K562 (cell line): ENCODE measurements around the gene BSDC1. TPM values are rescaled to one million over a fixed set of nuclear protein-coding genes. Genes with fewer than 3 reads are reported as not detected.
A peak's percentile ranks its signal among the peaks of the same experiment; 100 is the strongest.

Experiments used
- ATAC-seq: fragments of 200-7000 bp; cut with Tn5 transposase; 3 replicates; pipeline ENCODE4 v1.9.1; 2020; ENCODE audit warnings: moderate library complexity
- BruUV-seq: library from RNA; stranded (reverse); fragments of 400-500 nt; replicated peaks from 2 replicates; lab custom pipeline; 2021; lab: Mats Ljungman, UMichigan
- CTCF ChIA-PET: fragments of 300-600 bp; formaldehyde crosslinking; extraction: SDS; loops from one replicate; lab custom pipeline; 2021; ENCODE audit warnings: low intra/inter-chr PET ratio; lab: Yijun Ruan, JAX
- POLR2A ChIA-PET: fragments of 300-600, 350-650 bp; sonication (Branson Sonifier 250); formaldehyde crosslinking; extraction: SDS; loops from one replicate; lab custom pipeline; 2021; ENCODE audit warnings: antibody characterized with exemption, inconsistent platforms; lab: Yijun Ruan, JAX
- DNase-seq, 4 experiments: peaks; one replicate each; pipeline versions ENCODE4 v3.0.0 to v3.0.0-alpha.2; 2011 to 2018; ENCODE audit warnings: low spot score in 3 of 4, mixed read lengths in 3 of 4; ENCODE audit errors: extremely low read depth in 1 of 4
- FAIRE-seq: peaks from 2 replicates; lab custom pipeline; 2011; peaks lifted over from hg19 to GRCh38; lab: Jason Lieb, UNC
- H2AFZ ChIP-seq: 2 replicates; pipeline ENCODE4 v1.6.0; 2011; ENCODE audit warnings: low read depth, low read length, control low read depth, inconsistent platforms
- H3K27ac ChIP-seq: fragments of 200-600 bp; 3 replicates; pipeline ENCODE4 v1.8.0; 2011; ENCODE audit warnings: low read depth, mild to moderate bottlenecking, control low read depth, inconsistent platforms, low read length, moderate library complexity, mixed read lengths; ENCODE audit errors: extremely low read depth
- H3K27me3 ChIP-seq, 2 experiments: fragments of 300-600 bp in 1 of 2; 2 replicates in 1 of 2; 3 replicates in 1 of 2; pipeline versions ENCODE4 v1.6.0 to v1.8.0; 2011; ENCODE audit warnings: inconsistent platforms in 2 of 2, low read length in 2 of 2, mild to moderate bottlenecking in 1 of 2, mixed read lengths in 1 of 2, moderate library complexity in 1 of 2; ENCODE audit not compliant: control insufficient read depth in 2 of 2, insufficient read depth in 2 of 2
- H3K36me3 ChIP-seq: fragments of 300-600 bp; 3 replicates; pipeline ENCODE4 v1.8.0; 2011; ENCODE audit warnings: mild to moderate bottlenecking, low read length, inconsistent platforms; ENCODE audit not compliant: control insufficient read depth, insufficient read depth
- H3K4me1 ChIP-seq, 2 experiments: fragments of 200-600 bp in 1 of 2; replicated peaks in 1 of 2; 2 replicates in 1 of 2; 3 replicates in 1 of 2; pipeline versions ENCODE4 v1.5.1 to v1.8.0; 2011; ENCODE audit warnings: inconsistent platforms in 2 of 2, low read length in 2 of 2, mild to moderate bottlenecking in 1 of 2, mixed read lengths in 1 of 2, moderate library complexity in 1 of 2; ENCODE audit not compliant: control insufficient read depth in 2 of 2, insufficient read depth in 2 of 2
- H3K4me2 ChIP-seq: 2 replicates; pipeline ENCODE4 v1.6.1; 2011; ENCODE audit warnings: low read length, control low read depth, inconsistent platforms, mixed read lengths; ENCODE audit not compliant: insufficient read depth
- H3K4me3 ChIP-seq: fragments of 200-600 bp; sonication (generic), shearing (Covaris generic); 2 replicates; pipeline ENCODE4 v1.5.1; 2016; ENCODE audit warnings: control low read depth, inconsistent platforms
- H3K79me2 ChIP-seq: fragments of 200-600 bp; 3 replicates; pipeline ENCODE4 v1.8.0; 2011; ENCODE audit warnings: low read length, inconsistent platforms; ENCODE audit not compliant: control insufficient read depth, insufficient read depth
- H3K9ac ChIP-seq, 2 experiments: 2 replicates each; pipeline versions ENCODE4 v1.6.0 to v1.6.1; 2011; ENCODE audit warnings: low read depth in 2 of 2, low read length in 2 of 2, control low read depth in 1 of 2, inconsistent platforms in 1 of 2, mild to moderate bottlenecking in 1 of 2, mixed read lengths in 1 of 2; ENCODE audit not compliant: insufficient read depth in 1 of 2
- H3K9me1 ChIP-seq: one replicate; pipeline ENCODE4 v1.6.0; 2011; ENCODE audit warnings: inconsistent platforms, mild to moderate bottlenecking, low read length, moderate library complexity; ENCODE audit not compliant: control insufficient read depth, insufficient read depth
- H3K9me3 ChIP-seq: replicated peaks from 2 replicates; pipeline ENCODE4 v1.5.1; 2011; ENCODE audit warnings: low read depth, low read length, inconsistent platforms; ENCODE audit not compliant: control insufficient read depth, insufficient read depth
- H4K20me1 ChIP-seq: replicated peaks from 2 replicates; pipeline ENCODE4 v1.6.1; 2011; ENCODE audit warnings: low read length, inconsistent platforms, mixed read lengths; ENCODE audit not compliant: control insufficient read depth, insufficient read depth
- BRD4 ChIP-seq: fragments of 200-600 bp; sonication (generic); IDR thresholded peaks from 2 replicates; pipeline ENCODE4 v1.6.1; 2017; ENCODE audit warnings: inconsistent platforms
- BRD9 ChIP-seq: fragments of 450-650 bp; IDR thresholded peaks from 2 replicates; pipeline ENCODE4 v1.6.1; 2018; ENCODE audit warnings: low read depth; ENCODE audit not compliant: partially characterized antibody
- EGR1 ChIP-seq: fragments of 450-650 bp; conservative IDR thresholded peaks from 2 replicates; pipeline ENCODE4 v1.6.1; 2017; ENCODE audit warnings: mild to moderate bottlenecking
- KDM4B ChIP-seq, 2 experiments: fragments of 450-650 bp in 1 of 2; sonication (generic) in 1 of 2; IDR thresholded peaks; 2 replicates each; pipeline ENCODE4 v1.6.1; 2016 to 2017; ENCODE audit warnings: borderline replicate concordance in 2 of 2, antibody characterized with exemption in 1 of 2, low read depth in 1 of 2, mild to moderate bottlenecking in 1 of 2
- L3MBTL2 ChIP-seq: fragments of 450-650 bp; IDR thresholded peaks from 2 replicates; pipeline ENCODE4 v1.6.1; 2016; ENCODE audit warnings: mild to moderate bottlenecking, moderate library complexity
- NBN ChIP-seq: fragments of 450-650 bp; IDR thresholded peaks from 2 replicates; pipeline ENCODE4 v1.6.1; 2016; ENCODE audit warnings: low read depth, mild to moderate bottlenecking
- NFIX ChIP-seq: fragments of 250-450 bp; sonication (Bioruptor Pico); IDR thresholded peaks from 2 replicates; pipeline ENCODE4 v1.4.0; 2020; ENCODE audit warnings: low read depth, mild to moderate bottlenecking, moderate library complexity
- SMARCE1 ChIP-seq: fragments of 450-650 bp; IDR thresholded peaks from 2 replicates; pipeline ENCODE4 v1.7.1; 2016; ENCODE audit warnings: mild to moderate bottlenecking
- TCFL5 ChIP-seq: fragments of 250-450 bp; sonication (Bioruptor Pico); conservative IDR thresholded peaks from 2 replicates; pipeline ENCODE4 v1.6.1; 2021; ENCODE audit warnings: mild to moderate bottlenecking, moderate library complexity, matching md5 sums
- TGIF2 ChIP-seq: sonication (generic); formaldehyde crosslinking; IDR thresholded peaks from 2 replicates; pipeline ENCODE4 v1.8.1; 2022; ENCODE audit warnings: mild to moderate bottlenecking, missing genetic modification reagents, moderate library complexity
- ZC3H8 ChIP-seq: fragments of 450-650 bp; IDR thresholded peaks from 2 replicates; pipeline ENCODE4 v1.6.1; 2017
- ZNF184 ChIP-seq: sonication (generic); formaldehyde crosslinking; IDR thresholded peaks from 2 replicates; pipeline ENCODE4 v1.5.0; 2020; ENCODE audit warnings: missing genetic modification reagents
- ZNF695 ChIP-seq: fragments of 450-650 bp; formaldehyde crosslinking; IDR thresholded peaks from 2 replicates; pipeline ENCODE4 v1.4.0; 2020; ENCODE audit warnings: mild to moderate bottlenecking, moderate library complexity
- ZNF707 ChIP-seq: fragments of 250-450 bp; sonication (Bioruptor Pico); conservative IDR thresholded peaks from 2 replicates; pipeline ENCODE4 v1.8.0; 2022; ENCODE audit warnings: inconsistent platforms, mild to moderate bottlenecking, moderate library complexity
- WGBS: fragments of 100-300 bp; shearing (Covaris generic); methylation state at CpG from one replicate; pipeline ENCODE4 v1.1.6; 2016; ENCODE audit warnings: low coverage, mixed read lengths; ENCODE audit not compliant: insufficient coverage; ENCODE audit errors: missing lambda C conversion rate; 5-methylcytosine and 5-hydroxymethylcytosine counted together
- in situ Hi-C: fragments of 300-500 bp; cut with MboI; formaldehyde crosslinking; loops from 4 replicates; pipeline ENCODE4 v1.15.0; 2018; ENCODE audit warnings: inconsistent platforms, mixed read lengths
- intact Hi-C: fragments of 100-400 bp; cut with micrococcal nuclease; formaldehyde crosslinking; loops from 2 replicates; pipeline ENCODE4 v1.14.2; 2022
- polyA plus RNA-seq, 8 experiments: library from polyadenylated mRNA; depleted of rRNA in 4 of 8; stranded (reverse) in 5 of 8; unstranded in 3 of 8; fragments of >200 nt; fragmentation: Nextera tagmentation in 2 of 8; fragmentation: Illumina TruSeq in 1 of 8; extraction: Ambion mirVana in 2 of 8; extraction: Trizol in 1 of 8; gene quantifications; 2 replicates each; pipeline versions ENCODE4 v1.2.1 to v1.2.3, GENCODE V29; 2011 to 2014; ENCODE audit warnings: inconsistent platforms in 1 of 8, missing spikeins in 1 of 8
- total RNA-seq, 7 experiments: library from RNA; depleted of rRNA in 6 of 7; stranded (reverse); fragments of >200 nt in 6 of 7; fragmentation: Illumina TruSeq in 2 of 7; extraction: Trizol in 2 of 7; gene quantifications; 2 replicates each; pipeline versions ENCODE4 v1.2.1 to v1.2.3, GENCODE V29; 2011 to 2021; ENCODE audit warnings: low replicate concordance in 1 of 7
- TF ChIP-seq, protein P1 (sequence below), 3 experiments: fragments of 200-800 bp in 1 of 3; fragments of 250-450 bp in 1 of 3; fragments of 450-650 bp in 1 of 3; sonication (Bioruptor Pico) in 1 of 3; sonication (Bioruptor generic) in 1 of 3; formaldehyde crosslinking in 1 of 3; IDR thresholded peaks; 2 replicates each; pipeline versions ENCODE4 v1.6.1 to v1.8.0; 2016 to 2022; ENCODE audit warnings: mild to moderate bottlenecking in 2 of 3, missing genetic modification characterization in 2 of 3, missing compliant biosample characterization in 1 of 3, moderate library complexity in 1 of 3
- TF ChIP-seq, protein P2 (sequence below): fragments of 450-650 bp; conservative IDR thresholded peaks from 2 replicates; pipeline ENCODE4 v1.6.1; 2016; ENCODE audit warnings: missing genetic modification characterization, low read depth, mild to moderate bottlenecking, missing compliant biosample characterization, moderate library complexity

BSDC1 gene
- total and polyA plus RNA-seq, 9 of the 15 experiments (the other 6 are each of a cell fraction or from before 2014, with no cell fraction given) = 10.2 to 96.8 (median 73.1) TPM

DNA sequence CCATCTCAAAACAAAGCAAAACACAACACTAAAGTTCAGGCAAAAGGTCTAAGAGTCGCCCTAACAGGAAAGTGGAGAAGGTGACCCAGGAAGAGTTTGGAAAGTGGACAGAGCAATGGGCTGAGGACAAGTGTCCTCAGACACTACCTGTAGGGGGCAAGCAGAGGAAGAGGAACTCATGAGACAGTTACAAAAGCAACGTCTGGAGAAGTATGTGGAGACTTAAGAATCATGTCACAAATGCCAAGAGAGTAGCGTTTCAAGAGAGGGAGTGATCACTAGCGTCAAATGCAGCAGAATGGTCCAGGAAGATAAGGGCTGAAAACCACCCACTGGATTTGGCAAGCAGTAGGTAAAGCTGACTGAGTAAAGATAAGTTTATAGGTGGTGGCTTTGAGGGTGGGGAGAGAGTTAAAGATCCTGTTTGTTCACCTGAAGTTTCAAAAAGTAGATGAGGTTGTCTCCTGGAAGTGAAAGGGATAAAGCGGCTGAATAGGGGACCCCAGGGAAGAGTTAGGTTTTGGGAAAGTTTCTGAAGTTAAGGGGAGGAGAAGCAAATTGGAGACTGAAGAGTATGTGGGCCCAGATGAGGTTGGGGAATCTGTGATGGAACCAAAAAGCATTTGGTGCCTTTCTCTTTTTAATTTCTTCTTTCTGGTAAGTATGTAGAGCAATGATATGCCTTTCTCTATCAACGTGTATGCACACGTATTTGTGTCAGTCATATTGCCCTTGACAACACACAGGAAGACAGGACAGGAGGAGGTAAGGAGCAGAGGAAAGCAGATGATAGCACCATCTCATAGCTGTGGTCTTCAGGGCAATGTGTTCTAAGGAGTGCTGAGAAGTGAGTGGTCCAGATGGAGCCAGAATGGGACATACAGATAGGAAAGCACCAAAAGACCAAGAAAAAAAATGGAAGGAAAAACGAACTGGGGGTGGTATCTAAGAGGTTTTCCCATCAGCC is 3.1 kb downstream of the BSDC1 start:
- ATAC-seq = peak; percentile 57
- intact Hi-C loops = loop anchor here (1.0 to 5.0 kb wide), 3 partner anchors 23 to 426 kb away; partner anchors contain the start of genes MARCKSL1, S100PBP and YARS1
- no peaks in the 10 kb centered on the region for H3K27me3 ChIP-seq
- in situ Hi-C loops = no loop called here
- ChIA-PET POLR2A (interaction anchor here (0.5 to 7.7 kb wide), 16 partner anchors 8 to 547 kb away, joined by 3 to 62 read pairs (median 4); partner anchors contain the start of gene MARCKSL1), CTCF (no interaction called here)
- peaks cover 85% of the 10 kb centered on the region for H3K79me2 ChIP-seq
- peaks cover 52 to 57% of the 10 kb centered on the region in 2 experiments for H3K4me1 ChIP-seq
- H3K36me3 ChIP-seq = peaks cover 62% of the 10 kb centered on the region
- H4K20me1 ChIP-seq = peaks cover 8% of the 10 kb centered on the region; the same call in 1 of the 2 replicates
- no TSS peak for BruUV-seq
- FAIRE-seq = peak; percentile 97
- H3K4me2 ChIP-seq = peak overlapping the region; percentile 93
- WGBS = 1% methylated on average over 8 of the region's 8 CpGs
- H3K9me1 ChIP-seq = peaks cover 11% of the 10 kb centered on the region
- no peaks in the 10 kb centered on the region; the same call in 1 of the 2 replicates for H3K9me3 ChIP-seq
- peak overlapping the region; percentile 95 for H3K27ac ChIP-seq
- H3K4me3 ChIP-seq = peak overlapping the region; percentile 68
- no peak overlapping the region for H2AFZ ChIP-seq
- peak; percentile 66 to 97 (median 79) for DNase-seq
- peak overlapping the region; percentile 15 to 94; a peak in 3 of 4 replicates for H3K9ac ChIP-seq
- TF ChIP-seq EGR1 (peak; percentile 98), KDM4B (IDR thresholded peaks at IDR 0.05; ENCODE audit: borderline replicate concordance in 2 of 2, low read depth in 1 of 2) (no peak), BRD9 (no peak), TCFL5 (CRISPR knock-in tag) (0 out of 2 replicates have a peak, but pooled peaks have one; percentile 37), ZC3H8 (no peak), BRD4 (no peak), ZNF695 (0 out of 2 replicates have a peak, but pooled peaks have one; percentile 33), NBN (peak; percentile 98), TGIF2 (no peak), L3MBTL2 (peak; percentile 55), NFIX (CRISPR knock-in tag) (no peak), SMARCE1 (peak; percentile 99), ZNF184 (no peak), ZNF707 (CRISPR knock-in tag) (no peak)
- TF ChIP-seq, protein P1, sequence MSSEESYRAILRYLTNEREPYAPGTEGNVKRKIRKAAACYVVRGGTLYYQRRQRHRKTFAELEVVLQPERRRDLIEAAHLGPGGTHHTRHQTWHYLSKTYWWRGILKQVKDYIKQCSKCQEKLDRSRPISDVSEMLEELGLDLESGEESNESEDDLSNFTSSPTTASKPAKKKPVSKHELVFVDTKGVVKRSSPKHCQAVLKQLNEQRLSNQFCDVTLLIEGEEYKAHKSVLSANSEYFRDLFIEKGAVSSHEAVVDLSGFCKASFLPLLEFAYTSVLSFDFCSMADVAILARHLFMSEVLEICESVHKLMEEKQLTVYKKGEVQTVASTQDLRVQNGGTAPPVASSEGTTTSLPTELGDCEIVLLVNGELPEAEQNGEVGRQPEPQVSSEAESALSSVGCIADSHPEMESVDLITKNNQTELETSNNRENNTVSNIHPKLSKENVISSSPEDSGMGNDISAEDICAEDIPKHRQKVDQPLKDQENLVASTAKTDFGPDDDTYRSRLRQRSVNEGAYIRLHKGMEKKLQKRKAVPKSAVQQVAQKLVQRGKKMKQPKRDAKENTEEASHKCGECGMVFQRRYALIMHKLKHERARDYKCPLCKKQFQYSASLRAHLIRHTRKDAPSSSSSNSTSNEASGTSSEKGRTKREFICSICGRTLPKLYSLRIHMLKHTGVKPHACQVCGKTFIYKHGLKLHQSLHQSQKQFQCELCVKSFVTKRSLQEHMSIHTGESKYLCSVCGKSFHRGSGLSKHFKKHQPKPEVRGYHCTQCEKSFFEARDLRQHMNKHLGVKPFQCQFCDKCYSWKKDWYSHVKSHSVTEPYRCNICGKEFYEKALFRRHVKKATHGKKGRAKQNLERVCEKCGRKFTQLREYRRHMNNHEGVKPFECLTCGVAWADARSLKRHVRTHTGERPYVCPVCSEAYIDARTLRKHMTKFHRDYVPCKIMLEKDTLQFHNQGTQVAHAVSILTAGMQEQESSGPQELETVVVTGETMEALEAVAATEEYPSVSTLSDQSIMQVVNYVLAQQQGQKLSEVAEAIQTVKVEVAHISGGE (CRISPR knock-in tag; IDR thresholded peaks at IDR 0.05) = peak in 1 of 3 experiments; percentile 72; a peak in 2 of 6 replicates
- TF ChIP-seq, protein P2, sequence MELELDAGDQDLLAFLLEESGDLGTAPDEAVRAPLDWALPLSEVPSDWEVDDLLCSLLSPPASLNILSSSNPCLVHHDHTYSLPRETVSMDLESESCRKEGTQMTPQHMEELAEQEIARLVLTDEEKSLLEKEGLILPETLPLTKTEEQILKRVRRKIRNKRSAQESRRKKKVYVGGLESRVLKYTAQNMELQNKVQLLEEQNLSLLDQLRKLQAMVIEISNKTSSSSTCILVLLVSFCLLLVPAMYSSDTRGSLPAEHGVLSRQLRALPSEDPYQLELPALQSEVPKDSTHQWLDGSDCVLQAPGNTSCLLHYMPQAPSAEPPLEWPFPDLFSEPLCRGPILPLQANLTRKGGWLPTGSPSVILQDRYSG = no peak
